8988T (cell line): ENCODE results near the gene NOSTRIN.
A peak's percentile ranks its signal among the peaks of the same experiment; 100 is the strongest.
"Not testable (repeated sequence)": the region's sequence is repeated elsewhere in the genome, so short reads cannot be mapped to it uniquely, and the experiment has no call there.

ENCODE experiments used
- DNase-seq: peaks from one replicate; pipeline ENCODE4 v3.0.0; 2011

NOSTRIN gene

GRCh38 chr2:168801961-168802858 is at the start of gene NOSTRIN:
NOSTRIN (plus strand) TSS chr2:168802637; CDS start chr2:168802647, 10 bp downstream.
- no peak for DNase-seq

GRCh38 chr2:168753765-168754329 is 48.6 kb upstream of the NOSTRIN start:
- no peak for DNase-seq

GRCh38 chr2:168757223-168757622 is 45.2 kb upstream of the NOSTRIN start:
- DNase-seq: no peak

- DNase-seq: no peak
These were observed 43.2 kb upstream of the NOSTRIN start for GRCh38 chr2:168758970-168759820.

GRCh38 chr2:168765401-168765800 is 37.0 kb upstream of the NOSTRIN start:
- DNase-seq: no peak

- no peak for DNase-seq
These were observed 35.8 kb upstream of the NOSTRIN start for GRCh38 chr2:168766600-168766999.

GRCh38 chr2:168767258-168767657 is 35.2 kb upstream of the NOSTRIN start:
- DNase-seq: no peak

- not testable (repeated sequence) for DNase-seq
These were observed 34.1 kb upstream of the NOSTRIN start for GRCh38 chr2:168768357-168768756.

GRCh38 chr2:168770796-168771195 is 31.6 kb upstream of the NOSTRIN start:
- DNase-seq: no peak

GRCh38 chr2:168772704-168773103 is 29.7 kb upstream of the NOSTRIN start:
- no peak for DNase-seq

GRCh38 chr2:168773128-168773527 is 29.3 kb upstream of the NOSTRIN start:
- DNase-seq: no peak

GRCh38 chr2:168773719-168774521 is 28.5 kb upstream of the NOSTRIN start:
- DNase-seq: peak; percentile 25

GRCh38 chr2:168775837-168776236 is 26.6 kb upstream of the NOSTRIN start:
- no peak for DNase-seq

GRCh38 chr2:168780669-168781071 is 21.8 kb upstream of the NOSTRIN start:
- no peak for DNase-seq

GRCh38 chr2:168781191-168781817 is 21.1 kb upstream of the NOSTRIN start:
- no peak for DNase-seq

- DNase-seq: no peak
These were observed 20.2 kb upstream of the NOSTRIN start for GRCh38 chr2:168782271-168782670.

- no peak for DNase-seq
These were observed 17.4 kb upstream of the NOSTRIN start for GRCh38 chr2:168784993-168785392.

- no peak for DNase-seq
These were observed 15.2 kb upstream of the NOSTRIN start for GRCh38 chr2:168787098-168787781.

- DNase-seq: no peak
These were observed 14.6 kb upstream of the NOSTRIN start for GRCh38 chr2:168787782-168788376.

GRCh38 chr2:168789776-168790175 is 12.7 kb upstream of the NOSTRIN start:
- no peak for DNase-seq
